Measurements from ENCODE around the gene IGSF23. TPM values are rescaled to one million over a fixed set of nuclear protein-coding genes. Genes with fewer than 3 reads are reported as not detected.

Gene IGSF23
- polyA plus RNA-seq, 3 donors from 2014 or later, result not detected

GRCh38 chr19:44596428-44597130 lies 16.8 kb upstream of the IGSF23 start:
- Mint-ChIP-seq H3K4me3 (no peak overlapping the region), H3K27ac (no peak overlapping the region), H3K36me3 (peaks cover 0 to 6% (median 0%) of the 10 kb centered on the region in 3 donors), H3K4me1 (no peaks in the 10 kb centered on the region), H3K9me3 (no peaks in the 10 kb centered on the region), H3K27me3 (ENCODE audit: low read depth in 3 of 3) (peaks cover 3 to 15% (median 7%) of the 10 kb centered on the region in 3 donors)
- DNase-seq, result no peak

DNA sequence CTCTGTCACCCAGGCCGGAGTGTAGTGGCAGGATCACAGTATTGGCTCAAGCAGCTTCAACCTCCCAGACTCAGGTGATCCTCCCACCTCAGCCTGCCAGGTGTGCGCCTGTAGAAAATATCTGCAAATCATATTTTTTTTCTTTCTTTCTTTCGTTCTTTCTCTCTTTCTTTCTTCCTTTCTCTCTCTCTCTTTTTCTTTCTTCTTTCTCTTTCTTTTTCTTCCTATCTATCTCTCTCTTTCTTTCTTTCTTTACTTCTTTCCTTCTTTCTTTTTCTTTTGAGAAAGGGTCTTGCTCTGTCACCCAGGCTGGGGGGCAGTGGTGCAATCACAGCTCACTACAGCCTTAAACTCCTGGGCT lies 16.3 kb upstream of the IGSF23 start:
- Mint-ChIP-seq H3K4me1 (no peaks in the 10 kb centered on the region), H3K27me3 (ENCODE audit: low read depth in 3 of 3) (peaks cover 3 to 14% (median 7%) of the 10 kb centered on the region in 3 donors), H3K36me3 (peaks cover 0 to 6% (median 0%) of the 10 kb centered on the region in 3 donors), H3K27ac (no peak overlapping the region), H3K9me3 (no peaks in the 10 kb centered on the region), H3K4me3 (no peak overlapping the region)
- DNase-seq, result no peak

GRCh38 chr19:44598355-44598754 lies 15.0 kb upstream of the IGSF23 start:
- Mint-ChIP-seq H3K9me3 (peaks cover 0 to 3% (median 0%) of the 10 kb centered on the region in 6 donors), H3K27me3 (ENCODE audit: low read depth in 3 of 3) (peaks cover 3 to 18% (median 8%) of the 10 kb centered on the region in 3 donors), H3K4me1 (no peaks in the 10 kb centered on the region), H3K36me3 (peaks cover 0 to 6% (median 0%) of the 10 kb centered on the region in 3 donors), H3K27ac (no peak overlapping the region), H3K4me3 (no peak overlapping the region)
- DNase-seq, result no peak

- no peak overlapping the region for H3K4me3 Mint-ChIP-seq
- no peaks in the 10 kb centered on the region for H3K4me1 Mint-ChIP-seq
- H3K27me3 Mint-ChIP-seq (ENCODE audit: low read depth in 3 of 3), result peaks cover 3 to 18% (median 11%) of the 10 kb centered on the region in 3 donors
- no peak overlapping the region for H3K27ac Mint-ChIP-seq
- H3K9me3 Mint-ChIP-seq, result peaks cover 0 to 3% (median 0%) of the 10 kb centered on the region in 6 donors
- H3K36me3 Mint-ChIP-seq, result peaks cover 0 to 6% (median 0%) of the 10 kb centered on the region in 3 donors
- DNase-seq, result no peak
These were observed 14.5 kb upstream of the IGSF23 start for GRCh38 chr19:44598880-44599279.

DNA sequence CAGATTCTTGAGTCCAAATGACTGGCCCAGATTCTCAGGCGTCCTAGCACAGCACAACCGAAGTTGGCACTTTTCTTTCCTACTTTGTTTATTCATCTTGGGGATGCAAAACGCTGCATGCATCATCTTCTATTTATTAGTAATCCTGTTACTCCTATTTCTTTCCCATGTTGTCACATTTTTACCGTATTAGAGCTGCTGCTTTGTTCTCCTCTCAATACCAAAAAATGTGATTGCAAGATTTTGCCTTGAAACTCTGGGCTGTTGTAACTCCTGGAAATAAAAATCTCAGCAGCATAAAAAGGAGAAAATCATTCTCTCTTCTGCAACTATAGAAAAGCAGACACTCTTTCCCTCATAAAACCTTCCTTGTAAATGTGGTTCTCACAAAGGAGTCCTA lies 12.9 kb upstream of the IGSF23 start:
- H3K27me3 Mint-ChIP-seq (ENCODE audit: low read depth in 3 of 3), result peaks cover 3 to 14% (median 10%) of the 10 kb centered on the region in 3 donors
- H3K4me1 Mint-ChIP-seq, result peaks cover 2 to 3% of the 10 kb centered on the region in 2 donors

GRCh38 chr19:44602081-44602480 lies 11.3 kb upstream of the IGSF23 start:
- peaks cover 19% of the 10 kb centered on the region in 2 donors for H3K4me1 Mint-ChIP-seq
- DNase-seq, result no peak
- H3K9me3 Mint-ChIP-seq, result peaks cover 0 to 3% (median 0%) of the 10 kb centered on the region in 6 donors

More for the DNA sequence above, 12.9 kb upstream of the IGSF23 start:
- Mint-ChIP-seq H3K4me3 (no peak overlapping the region), H3K27ac (no peak overlapping the region), H3K9me3 (peaks cover 0 to 3% (median 0%) of the 10 kb centered on the region in 6 donors), H3K36me3 (peaks cover 0 to 6% (median 0%) of the 10 kb centered on the region in 3 donors)
- DNase-seq, result no peak

GRCh38 chr19:44603201-44603945 lies 10.0 kb upstream of the IGSF23 start:
- Mint-ChIP-seq H3K36me3 (peaks cover 0 to 3% (median 0%) of the 10 kb centered on the region in 3 donors), H3K27ac (peak overlapping the region in 1 of 6 donors; percentile 25), H3K4me3 (no peak overlapping the region), H3K27me3 (ENCODE audit: low read depth in 3 of 3) (peaks cover 3 to 12% (median 6%) of the 10 kb centered on the region in 3 donors), H3K4me1 (peaks cover 31 to 32% of the 10 kb centered on the region in 2 donors), H3K9me3 (peaks cover 0 to 5% (median 0%) of the 10 kb centered on the region in 6 donors)
- DNase-seq, result no peak

More at GRCh38 chr19:44602081-44602480, 11.3 kb upstream of the IGSF23 start:
- H3K36me3 Mint-ChIP-seq, result peaks cover 0 to 3% (median 3%) of the 10 kb centered on the region in 3 donors
- peak overlapping the region in 1 of 6 donors; percentile 4 for H3K27ac Mint-ChIP-seq
- H3K4me3 Mint-ChIP-seq, result no peak overlapping the region
- H3K27me3 Mint-ChIP-seq (ENCODE audit: low read depth in 3 of 3), result peaks cover 5 to 16% (median 7%) of the 10 kb centered on the region in 3 donors

- Mint-ChIP-seq H3K9me3 (peaks cover 0 to 5% (median 0%) of the 10 kb centered on the region in 6 donors), H3K27me3 (ENCODE audit: low read depth in 3 of 3) (peaks cover 4 to 12% (median 4%) of the 10 kb centered on the region in 3 donors), H3K36me3 (peaks cover 0 to 3% (median 0%) of the 10 kb centered on the region in 3 donors), H3K27ac (peak overlapping the region in 1 of 6 donors; percentile 23), H3K4me3 (no peak overlapping the region), H3K4me1 (peaks cover 39 to 40% of the 10 kb centered on the region in 2 donors)
- DNase-seq, result no peak
These were observed 9.1 kb upstream of the IGSF23 start for GRCh38 chr19:44604241-44604640.

DNA sequence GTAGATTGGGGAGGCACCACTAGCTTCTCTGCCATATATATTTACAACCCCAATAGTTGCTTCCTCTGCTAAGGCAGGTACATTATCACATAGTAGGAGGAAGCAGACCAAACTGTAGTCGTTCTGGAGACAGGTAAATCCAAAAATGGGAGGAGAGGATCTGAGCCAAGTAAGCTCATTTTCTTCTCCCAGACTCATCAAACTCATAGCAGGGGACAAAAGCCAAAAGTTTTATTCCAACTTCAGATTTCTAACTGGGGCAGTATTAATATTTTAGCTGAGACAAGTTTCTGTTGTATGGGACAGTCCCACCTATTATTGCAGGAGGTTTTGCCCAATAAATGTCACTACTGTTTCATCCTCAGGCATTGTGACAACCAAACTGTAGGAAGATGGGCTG lies 7.8 kb upstream of the IGSF23 start:
- Mint-ChIP-seq H3K4me1 (peaks cover 43 to 44% of the 10 kb centered on the region in 2 donors), H3K36me3 (peaks cover 0 to 3% (median 0%) of the 10 kb centered on the region in 3 donors), H3K4me3 (no peak overlapping the region), H3K9me3 (peaks cover 0 to 5% (median 0%) of the 10 kb centered on the region in 6 donors), H3K27me3 (ENCODE audit: low read depth in 3 of 3) (peaks cover 3 to 8% (median 4%) of the 10 kb centered on the region in 3 donors), H3K27ac (peak overlapping the region in 3 of 6 donors; percentile 34 to 71 (median 53))
- no peak for DNase-seq

DNA sequence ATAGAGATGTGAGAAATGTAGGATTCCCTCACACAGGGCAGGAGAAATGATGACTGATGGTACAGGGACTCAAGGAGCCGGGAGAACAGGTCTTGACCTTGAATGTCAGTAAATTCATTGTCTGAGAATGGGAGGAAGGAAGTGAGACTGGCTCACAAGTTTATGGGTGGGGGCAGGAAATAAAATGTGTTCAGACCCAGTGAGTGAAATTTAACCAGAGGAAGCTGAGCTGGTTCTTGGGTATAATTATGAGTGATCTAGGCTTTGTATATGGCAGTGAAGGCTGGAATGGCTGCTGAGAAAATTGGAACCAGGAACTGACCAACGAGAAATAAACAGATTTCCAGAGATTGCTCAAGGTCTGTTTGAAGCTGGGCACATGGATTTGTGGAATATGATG lies 6.3 kb upstream of the IGSF23 start:
- peak; percentile 9 to 16 (median 10) for DNase-seq

GRCh38 chr19:44607917-44608316 lies 5.4 kb upstream of the IGSF23 start:
- peaks cover 0 to 3% (median 0%) of the 10 kb centered on the region in 3 donors for H3K36me3 Mint-ChIP-seq
- peaks cover 3 to 5% (median 4%) of the 10 kb centered on the region in 3 donors for H3K27me3 Mint-ChIP-seq (ENCODE audit: low read depth in 3 of 3)
- peak overlapping the region in 4 of 5 donors; percentile 40 to 85 (median 75) for H3K4me3 Mint-ChIP-seq

More for the DNA sequence above, 6.3 kb upstream of the IGSF23 start:
- H3K4me1 Mint-ChIP-seq, result peaks cover 43 to 44% of the 10 kb centered on the region in 2 donors
- peaks cover 3 to 8% (median 4%) of the 10 kb centered on the region in 3 donors for H3K27me3 Mint-ChIP-seq (ENCODE audit: low read depth in 3 of 3)
- H3K9me3 Mint-ChIP-seq, result peaks cover 0 to 5% (median 0%) of the 10 kb centered on the region in 6 donors
- peak overlapping the region; percentile 70 to 85 (median 82) for H3K4me3 Mint-ChIP-seq
- peak overlapping the region; percentile 5 to 93 (median 68) for H3K27ac Mint-ChIP-seq
- H3K36me3 Mint-ChIP-seq, result peaks cover 0 to 3% (median 0%) of the 10 kb centered on the region in 3 donors

GRCh38 chr19:44608391-44608821 lies 5.0 kb upstream of the IGSF23 start:
- H3K36me3 Mint-ChIP-seq, result peaks cover 0 to 3% (median 0%) of the 10 kb centered on the region in 3 donors
- DNase-seq, result no peak
- no peak overlapping the region for H3K27ac Mint-ChIP-seq
- H3K9me3 Mint-ChIP-seq, result peaks cover 0 to 2% (median 0%) of the 10 kb centered on the region in 6 donors
- peaks cover 2 to 4% (median 3%) of the 10 kb centered on the region in 3 donors for H3K27me3 Mint-ChIP-seq (ENCODE audit: low read depth in 3 of 3)
- H3K4me3 Mint-ChIP-seq, result no peak overlapping the region
- peaks cover 43 to 44% of the 10 kb centered on the region in 2 donors for H3K4me1 Mint-ChIP-seq

More at GRCh38 chr19:44607917-44608316, 5.4 kb upstream of the IGSF23 start:
- Mint-ChIP-seq H3K27ac (peak overlapping the region in 5 of 6 donors; percentile 51 to 91 (median 67)), H3K4me1 (peaks cover 43 to 44% of the 10 kb centered on the region in 2 donors), H3K9me3 (peaks cover 0 to 3% (median 0%) of the 10 kb centered on the region in 6 donors)
- no peak for DNase-seq

DNA sequence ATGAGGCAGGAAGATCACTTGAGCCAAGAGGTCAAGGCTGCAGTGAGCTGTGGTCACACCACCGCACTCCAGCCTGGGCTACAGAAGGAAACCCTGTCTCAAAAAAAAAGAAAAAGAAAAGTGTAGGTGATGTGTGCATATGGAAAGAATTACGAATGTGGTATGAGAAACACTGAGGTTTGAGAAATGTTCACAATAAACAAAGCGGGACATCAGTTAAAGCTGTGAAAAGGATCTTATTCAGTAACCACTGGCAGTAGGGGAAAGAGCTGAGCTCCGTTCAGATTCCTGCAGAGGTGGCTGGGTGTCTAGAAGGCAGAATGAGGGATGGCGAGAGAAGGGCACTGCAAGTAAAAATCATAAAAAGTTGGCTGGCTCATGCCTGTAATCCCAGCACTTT lies 4.1 kb upstream of the IGSF23 start:
- peaks cover 0 to 2% (median 0%) of the 10 kb centered on the region in 6 donors for H3K9me3 Mint-ChIP-seq
- H3K27ac Mint-ChIP-seq, result peak overlapping the region; percentile 4 to 85 (median 54)
- H3K36me3 Mint-ChIP-seq, result peaks cover 0 to 3% (median 0%) of the 10 kb centered on the region in 3 donors
- peaks cover 43 to 44% of the 10 kb centered on the region in 2 donors for H3K4me1 Mint-ChIP-seq
- DNase-seq, result peak in 2 of 3 donors; percentile 2 to 5
- H3K27me3 Mint-ChIP-seq (ENCODE audit: low read depth in 3 of 3), result peaks cover 0 to 4% (median 3%) of the 10 kb centered on the region in 3 donors
- H3K4me3 Mint-ChIP-seq, result peak overlapping the region; percentile 11 to 63 (median 41)

Measured in immature natural killer cell (primary cell).